MM.1S (cell line): Measurements from ENCODE around the gene SOX2.

Experiments
- EZH2 ChIP-seq: fragments of 300-600 bp; sonication (generic); optimal IDR thresholded peaks from 2 replicates; pipeline ENCODE3; 2017; ENCODE audit warnings: low read depth, mild to moderate bottlenecking, antibody characterized with exemption, low read length, mixed read lengths
- EZH2phosphoT487 ChIP-seq: fragments of 300-600 bp; sonication (generic); IDR thresholded peaks from 2 replicates; pipeline ENCODE4 v1.6.1; 2018; ENCODE audit warnings: antibody characterized with exemption, low read length
- TF ChIP-seq, protein P1 (sequence below): fragments of 300-600 bp; sonication (generic); IDR thresholded peaks from 2 replicates; pipeline ENCODE4 v1.5.1; 2016; ENCODE audit warnings: antibody characterized with exemption, low read length, mixed read lengths

DNA sequence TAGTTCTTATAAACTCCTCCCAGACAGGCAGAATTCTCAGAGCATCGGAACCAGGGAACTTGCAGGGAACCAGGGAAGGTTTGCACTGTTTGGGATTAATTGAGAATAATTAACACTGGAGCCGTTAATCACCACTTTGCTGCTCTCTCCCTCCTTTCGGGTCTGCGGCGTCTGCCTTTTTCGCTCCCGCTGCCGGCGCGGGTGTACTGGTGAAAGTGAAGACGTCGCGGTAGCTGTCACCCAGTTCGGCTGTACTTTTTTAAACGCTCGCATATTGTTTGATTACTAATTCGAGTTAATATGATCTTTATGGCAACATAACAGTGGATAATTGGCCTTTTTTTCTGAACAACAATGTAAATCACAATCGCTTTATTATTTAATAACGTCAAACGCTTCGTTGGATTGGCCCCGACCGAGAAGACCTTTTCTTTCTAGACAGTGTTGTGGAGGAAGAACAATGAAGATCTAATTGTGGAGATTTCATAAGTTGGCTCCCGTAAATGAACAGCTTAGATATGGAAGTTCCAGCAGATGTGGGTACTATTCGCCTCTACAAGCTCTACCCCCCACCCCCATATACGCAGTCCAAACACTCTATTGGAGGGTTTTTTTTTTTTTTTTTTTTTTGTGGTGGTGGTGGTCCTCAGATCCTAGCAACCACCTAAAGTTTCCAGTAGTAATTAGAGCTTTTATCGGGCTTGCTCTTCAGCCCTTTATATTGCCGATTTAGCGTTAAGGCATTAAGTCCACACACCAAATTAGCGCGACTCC lies 12.7 kb downstream of the SOX2 start:
- TF ChIP-seq, protein P1, sequence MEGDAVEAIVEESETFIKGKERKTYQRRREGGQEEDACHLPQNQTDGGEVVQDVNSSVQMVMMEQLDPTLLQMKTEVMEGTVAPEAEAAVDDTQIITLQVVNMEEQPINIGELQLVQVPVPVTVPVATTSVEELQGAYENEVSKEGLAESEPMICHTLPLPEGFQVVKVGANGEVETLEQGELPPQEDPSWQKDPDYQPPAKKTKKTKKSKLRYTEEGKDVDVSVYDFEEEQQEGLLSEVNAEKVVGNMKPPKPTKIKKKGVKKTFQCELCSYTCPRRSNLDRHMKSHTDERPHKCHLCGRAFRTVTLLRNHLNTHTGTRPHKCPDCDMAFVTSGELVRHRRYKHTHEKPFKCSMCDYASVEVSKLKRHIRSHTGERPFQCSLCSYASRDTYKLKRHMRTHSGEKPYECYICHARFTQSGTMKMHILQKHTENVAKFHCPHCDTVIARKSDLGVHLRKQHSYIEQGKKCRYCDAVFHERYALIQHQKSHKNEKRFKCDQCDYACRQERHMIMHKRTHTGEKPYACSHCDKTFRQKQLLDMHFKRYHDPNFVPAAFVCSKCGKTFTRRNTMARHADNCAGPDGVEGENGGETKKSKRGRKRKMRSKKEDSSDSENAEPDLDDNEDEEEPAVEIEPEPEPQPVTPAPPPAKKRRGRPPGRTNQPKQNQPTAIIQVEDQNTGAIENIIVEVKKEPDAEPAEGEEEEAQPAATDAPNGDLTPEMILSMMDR, result no peak
- no peak for TF ChIP-seq EZH2phosphoT487
- no peak for TF ChIP-seq EZH2
